ENCODE data around the gene OSBPL9.

OSBPL9 gene

DNA sequence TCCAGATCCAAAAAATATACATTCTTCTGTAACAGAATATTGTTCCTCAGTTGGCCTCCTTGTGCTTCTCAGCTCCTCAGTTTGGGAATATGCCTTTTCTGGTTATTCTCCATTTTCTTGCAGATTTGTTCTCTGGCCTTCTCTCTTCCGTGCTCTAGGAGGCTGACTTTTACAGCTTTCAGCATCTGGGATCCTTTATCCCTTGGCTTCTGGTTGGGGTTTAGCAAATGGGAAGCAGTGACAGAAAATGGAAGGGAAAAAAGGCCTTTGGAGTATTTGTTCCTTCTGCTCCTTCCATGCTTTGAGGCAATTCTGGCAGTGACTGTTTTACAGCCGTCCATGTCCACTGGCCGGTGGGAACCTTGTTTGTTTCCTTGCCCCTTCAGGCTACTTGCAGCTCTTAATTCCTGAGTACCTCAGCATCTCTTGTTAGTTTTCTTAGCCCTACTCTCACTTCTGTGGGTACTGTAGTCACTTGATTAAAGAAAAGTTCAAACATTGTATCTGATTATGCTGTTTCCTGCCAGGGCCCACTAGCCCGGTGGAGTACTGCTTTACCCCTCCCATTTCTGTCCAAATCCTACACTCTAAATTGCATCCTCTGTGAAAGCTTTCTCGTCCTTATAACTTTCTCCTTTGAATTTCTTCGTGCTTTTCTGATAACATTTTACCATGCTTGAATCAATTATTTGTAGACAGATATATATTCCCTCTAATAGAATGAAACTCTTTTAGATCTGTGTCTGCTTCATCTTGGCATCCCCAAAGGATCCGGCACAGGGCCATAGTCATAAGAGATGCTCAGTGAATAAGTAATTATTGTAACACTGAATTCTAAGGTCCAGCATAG, 118.2 kb downstream of the OSBPL9 start:
- no peak for DNase-seq (ENCODE audit: low read depth in 3 of 3)

DNA sequence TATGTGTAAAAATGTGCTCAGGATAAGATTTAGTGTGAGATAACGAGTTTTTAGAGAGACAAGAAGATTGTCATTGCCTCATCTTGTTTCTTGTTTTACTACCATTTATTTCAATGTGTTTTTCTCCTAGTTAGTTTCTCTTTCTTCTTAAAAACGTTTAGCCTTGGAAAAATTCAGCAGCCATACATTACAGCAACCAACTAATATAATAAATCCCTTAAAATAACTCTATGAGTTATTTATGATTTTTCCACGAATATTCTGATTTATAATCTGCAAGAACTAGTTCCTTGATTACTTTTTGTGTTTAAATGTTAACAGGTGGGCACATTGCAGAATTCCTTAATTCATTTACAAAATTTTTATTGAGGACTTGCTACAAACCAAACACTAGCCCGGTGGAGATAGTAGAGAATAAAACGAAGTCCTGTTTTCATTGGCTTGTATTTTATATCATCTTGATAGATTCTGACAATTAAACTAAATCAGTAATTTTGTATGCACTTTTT, 118.9 kb downstream of the OSBPL9 start:
- no peak for DNase-seq (ENCODE audit: low read depth in 3 of 3)

DNA sequence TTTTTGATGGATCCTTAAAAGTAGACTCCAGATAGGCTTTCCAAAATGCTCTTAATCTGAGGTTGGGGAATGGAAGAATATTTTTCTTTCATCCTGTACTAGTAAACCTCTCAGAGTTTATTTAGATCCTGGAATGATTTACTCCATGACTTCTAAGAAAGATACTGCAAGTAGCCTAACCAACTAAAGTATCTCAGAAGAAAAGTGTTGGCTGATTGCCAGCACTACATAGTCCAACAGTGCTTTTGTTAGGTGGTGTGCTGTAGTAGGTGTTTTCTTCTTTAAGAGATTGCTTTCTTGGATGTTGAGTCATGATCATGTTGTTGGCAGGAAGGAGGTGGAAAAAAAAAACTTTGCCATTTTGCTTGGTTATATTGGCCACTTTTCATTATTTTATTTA, 119.8 kb downstream of the OSBPL9 start:
- DNase-seq (ENCODE audit: low read depth in 3 of 3), result no peak

DNA sequence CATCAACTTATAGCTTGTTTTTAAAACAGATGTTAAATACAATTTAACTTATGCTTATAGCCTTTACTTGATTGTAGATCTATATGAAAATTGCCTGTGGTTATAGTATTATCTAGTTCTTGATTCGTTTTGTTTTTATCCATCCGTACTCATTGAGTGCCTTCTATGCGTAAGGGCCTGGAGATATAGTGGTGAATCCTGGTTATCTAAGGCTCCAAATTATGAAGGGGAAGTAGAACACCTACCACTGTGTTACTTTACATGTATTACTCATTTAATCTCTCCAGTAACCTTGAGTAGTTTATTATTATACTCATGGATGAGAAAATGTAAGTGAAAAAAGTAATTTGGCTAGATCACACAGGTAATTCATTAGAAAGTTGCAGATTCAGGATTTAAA, 121.8 kb downstream of the OSBPL9 start:
- no peak for DNase-seq (ENCODE audit: low read depth in 3 of 3)

DNA sequence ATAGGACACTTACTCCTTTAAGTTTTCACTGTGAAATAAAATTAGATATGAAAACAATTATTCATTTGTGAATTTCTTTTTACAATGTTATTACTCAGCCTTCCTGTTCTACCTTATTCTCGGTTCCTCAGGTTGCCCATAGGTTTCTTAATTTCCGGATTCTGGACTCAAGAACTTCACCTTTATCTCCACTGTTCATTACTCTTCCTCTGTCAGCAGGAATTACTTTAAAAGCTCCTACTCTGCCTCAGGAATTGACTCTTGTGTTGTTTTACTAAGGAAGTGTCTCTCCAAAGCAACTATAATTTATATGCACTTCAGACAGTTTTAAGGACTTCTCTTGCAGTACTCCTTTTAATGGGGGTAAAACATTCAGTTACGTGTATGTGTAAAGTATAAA, 123.8 kb downstream of the OSBPL9 start:
- DNase-seq (ENCODE audit: low read depth in 3 of 3), result no peak

DNA sequence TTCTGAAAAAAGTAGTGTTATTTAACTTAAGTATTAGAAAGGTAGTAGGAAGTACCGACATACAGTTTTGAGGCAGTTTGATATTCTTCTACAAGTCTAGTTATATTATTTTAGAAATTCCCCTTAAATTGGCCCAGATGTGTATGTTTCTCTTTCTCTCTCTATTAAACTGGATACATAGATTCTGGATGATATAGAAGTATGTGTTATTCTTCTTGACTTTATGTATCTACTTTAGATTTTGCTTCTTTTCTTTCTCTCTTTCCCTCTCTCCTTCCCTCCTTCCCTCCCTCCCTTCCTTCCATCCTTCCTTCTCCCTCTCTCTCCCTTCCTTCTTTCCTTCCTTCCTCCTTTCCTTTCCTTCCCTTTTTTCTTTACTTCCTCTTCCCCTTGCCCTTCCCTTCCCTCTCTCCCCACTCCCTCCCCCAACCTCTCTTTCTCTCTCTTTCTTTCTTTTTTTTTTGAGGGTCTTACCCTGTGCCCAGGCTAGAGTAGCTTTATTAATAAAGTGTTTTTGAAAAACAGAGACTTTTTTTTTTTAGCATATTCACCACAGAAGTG, 124.3 kb downstream of the OSBPL9 start:
- DNase-seq (ENCODE audit: low read depth in 3 of 3), result no peak

DNA sequence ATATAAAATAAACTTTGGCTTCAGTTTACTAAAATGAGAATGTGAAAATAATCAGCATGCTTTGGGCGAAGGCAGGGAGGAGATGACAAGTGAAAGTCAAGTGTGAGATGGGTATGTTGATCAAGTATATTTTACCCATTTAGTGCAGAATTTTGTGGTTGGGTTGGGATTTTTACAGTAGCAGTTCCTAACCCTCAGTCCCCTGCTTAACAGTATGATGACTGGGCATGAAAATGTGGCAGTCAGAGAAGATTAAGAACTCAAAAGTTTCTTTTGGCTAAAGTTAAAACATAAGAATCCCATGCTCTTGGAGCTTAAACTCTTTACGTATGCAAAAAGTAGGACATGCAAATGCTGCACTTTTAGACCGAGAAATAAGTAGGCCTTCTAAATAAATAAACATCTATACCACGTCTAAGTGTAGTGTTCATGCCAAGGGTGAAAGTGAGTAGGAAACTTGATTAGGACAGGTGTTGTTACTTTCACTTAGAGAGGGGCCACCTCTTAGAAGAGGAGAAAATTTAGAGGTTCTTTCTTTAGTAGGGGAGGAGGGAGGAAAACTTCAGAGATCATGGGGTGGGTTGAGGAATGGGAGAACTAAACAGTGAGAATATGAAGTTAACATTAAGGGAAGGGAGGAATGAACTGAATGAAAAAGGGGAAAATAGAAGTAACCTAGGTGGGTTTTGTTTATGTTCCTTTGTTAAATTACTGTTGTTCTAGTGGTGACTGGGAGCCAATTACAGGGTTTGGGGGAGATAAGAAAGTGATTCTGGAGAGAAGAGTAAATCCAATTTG, 127.8 kb downstream of the OSBPL9 start:
- DNase-seq (ENCODE audit: low read depth in 3 of 3), result no peak

DNA sequence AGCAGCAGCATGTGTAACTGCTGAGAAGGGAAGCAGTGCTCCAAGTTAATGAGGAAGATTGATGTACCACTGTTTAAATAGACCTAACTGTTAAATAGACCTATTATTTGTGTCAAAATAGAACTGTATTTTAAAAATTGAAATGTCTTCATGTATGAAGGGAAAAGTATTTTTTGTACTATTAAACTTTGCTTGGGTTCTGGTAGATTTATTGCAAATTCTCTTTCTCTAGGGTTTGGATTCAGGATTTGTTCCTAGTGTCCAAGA, 128.3 kb downstream of the OSBPL9 start:
- DNase-seq (ENCODE audit: low read depth in 3 of 3), result no peak

DNA sequence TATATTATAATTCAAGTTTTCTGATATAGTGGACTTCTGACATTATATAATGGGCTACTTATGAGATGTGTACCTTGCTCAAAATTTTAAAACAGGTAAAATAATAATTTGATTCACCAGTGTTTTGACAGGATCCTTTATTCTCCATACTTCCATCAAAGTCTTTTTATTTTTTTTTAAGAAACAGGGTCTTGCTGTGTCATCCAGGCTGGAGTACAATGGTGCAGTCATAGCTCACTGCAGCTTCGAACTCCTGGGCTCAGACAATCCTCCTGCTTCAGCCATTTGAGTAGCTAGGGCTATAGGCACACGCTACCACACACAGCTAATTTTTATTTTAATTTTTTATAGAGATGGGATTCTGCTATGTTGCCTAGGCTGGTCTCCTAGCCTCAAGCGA, 132.3 kb downstream of the OSBPL9 start:
- no peak for DNase-seq (ENCODE audit: low read depth in 3 of 3)

DNA sequence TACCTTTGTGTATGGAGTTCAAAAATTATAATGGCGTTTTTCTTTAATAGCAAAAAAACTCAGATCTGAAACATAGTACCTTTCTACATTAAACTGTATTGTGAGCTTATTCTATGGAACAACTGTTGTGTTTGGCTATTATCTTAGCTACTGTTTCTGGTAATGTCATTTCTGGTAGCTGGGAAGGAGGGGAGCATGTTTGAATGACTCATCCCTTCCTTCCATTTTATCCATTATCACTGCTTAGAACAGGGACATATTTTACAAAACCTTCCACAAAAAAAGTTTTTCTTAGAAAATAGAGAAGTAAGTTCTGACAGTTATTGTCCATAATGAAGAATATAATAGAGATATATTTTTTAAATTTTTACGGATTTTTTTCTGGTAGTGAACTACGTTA, 133.3 kb downstream of the OSBPL9 start:
- no peak for DNase-seq (ENCODE audit: low read depth in 3 of 3)

DNA sequence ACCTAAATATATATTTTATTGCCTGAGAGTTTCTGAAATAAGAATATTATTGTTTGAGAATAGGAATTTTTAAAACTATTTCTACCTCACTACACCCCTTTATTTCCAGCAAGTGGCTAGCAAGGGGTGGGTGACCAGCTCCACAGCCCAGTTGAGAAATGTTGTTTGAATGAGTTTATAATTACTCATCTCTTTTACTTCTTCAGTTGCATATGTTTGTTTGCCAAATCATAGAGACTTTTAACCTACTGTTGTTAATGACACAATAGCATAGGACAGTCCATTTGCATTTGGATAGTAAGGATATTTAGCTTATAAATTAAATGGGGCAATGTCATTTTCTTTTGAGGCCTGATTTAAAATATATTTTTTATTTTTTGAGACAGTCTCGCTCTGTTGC, 133.8 kb downstream of the OSBPL9 start:
- DNase-seq (ENCODE audit: low read depth in 3 of 3), result no peak

DNA sequence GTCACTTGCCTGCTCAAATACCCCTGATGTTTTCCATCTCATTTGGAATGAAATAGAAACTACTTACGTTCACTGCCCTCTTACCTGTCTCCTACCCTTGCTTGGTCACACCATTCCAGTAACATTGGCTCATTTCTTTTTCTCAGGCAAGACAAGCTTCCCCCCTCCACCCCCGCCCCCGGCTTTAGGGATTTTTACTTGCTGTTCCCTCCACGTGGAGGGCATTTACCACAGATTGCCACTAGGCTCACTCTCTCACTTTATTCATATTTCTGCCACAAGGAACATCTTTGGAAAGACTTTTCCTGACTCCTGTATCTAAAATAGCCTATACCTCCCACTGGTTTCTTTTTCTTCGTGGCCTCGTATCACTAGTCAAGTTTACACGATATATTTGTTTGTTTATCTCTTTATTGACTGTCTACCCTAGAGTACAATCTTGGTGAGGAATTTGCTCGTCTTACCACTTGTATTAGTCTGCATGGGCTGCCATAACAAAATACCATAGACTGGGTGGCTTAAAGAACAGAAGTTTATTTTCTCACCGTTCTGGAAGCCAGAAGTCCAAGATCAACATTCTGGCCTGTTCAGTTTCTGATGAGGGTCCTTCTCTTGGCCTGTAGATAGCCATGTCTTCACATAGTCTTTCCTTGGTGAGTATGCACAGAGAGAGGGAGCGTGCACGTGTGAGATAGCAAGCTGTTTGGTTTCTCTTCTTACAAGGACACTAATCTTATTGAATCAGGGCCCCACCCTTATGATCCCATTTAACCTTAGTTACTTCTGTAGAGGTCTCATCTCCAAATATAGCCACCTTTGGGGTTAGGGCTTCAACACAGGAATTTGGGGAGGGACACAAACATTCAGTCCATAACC, 135.4 kb downstream of the OSBPL9 start:
- DNase-seq (ENCODE audit: low read depth in 3 of 3), result no peak

DNA sequence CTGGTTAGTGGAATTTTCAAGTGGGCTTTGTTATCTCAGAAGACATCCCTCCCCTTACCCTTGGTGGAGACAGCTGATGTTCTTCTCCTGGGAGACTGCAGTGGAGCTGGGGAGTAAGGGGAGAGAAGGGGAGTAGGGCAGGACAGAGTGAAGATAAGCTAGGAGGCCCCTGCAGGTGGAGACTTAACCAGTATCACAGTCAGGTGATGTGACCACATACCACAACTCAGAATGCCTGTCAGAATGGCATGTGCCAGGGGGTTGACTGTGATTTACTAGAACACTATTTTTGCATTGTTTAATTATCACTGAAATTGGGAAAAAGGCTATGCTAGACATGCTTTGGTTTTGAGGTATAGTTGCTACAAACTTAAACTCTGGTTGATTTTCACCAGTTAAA, 137.1 kb downstream of the OSBPL9 start:
- no peak for DNase-seq (ENCODE audit: low read depth in 3 of 3)

DNA sequence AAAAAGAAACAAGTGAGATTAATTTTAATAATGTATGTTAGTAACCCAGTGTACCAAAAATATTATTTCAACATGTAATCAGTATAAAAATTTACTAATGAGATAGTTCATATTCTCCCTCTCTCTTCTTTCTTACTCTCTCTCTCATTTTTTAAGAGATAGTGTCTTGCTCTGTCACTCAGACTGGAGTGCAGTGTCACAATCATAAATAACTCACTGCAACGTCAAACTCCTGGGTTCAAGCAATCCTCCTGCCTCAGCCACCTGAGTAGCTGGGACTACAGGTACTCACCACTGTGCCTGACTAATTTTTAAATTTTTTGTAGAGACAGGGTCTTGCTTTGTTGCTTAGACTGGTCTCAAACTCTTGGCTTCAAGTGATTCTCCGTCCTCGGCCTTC, 137.8 kb downstream of the OSBPL9 start:
- DNase-seq (ENCODE audit: low read depth in 3 of 3), result no peak

DNA sequence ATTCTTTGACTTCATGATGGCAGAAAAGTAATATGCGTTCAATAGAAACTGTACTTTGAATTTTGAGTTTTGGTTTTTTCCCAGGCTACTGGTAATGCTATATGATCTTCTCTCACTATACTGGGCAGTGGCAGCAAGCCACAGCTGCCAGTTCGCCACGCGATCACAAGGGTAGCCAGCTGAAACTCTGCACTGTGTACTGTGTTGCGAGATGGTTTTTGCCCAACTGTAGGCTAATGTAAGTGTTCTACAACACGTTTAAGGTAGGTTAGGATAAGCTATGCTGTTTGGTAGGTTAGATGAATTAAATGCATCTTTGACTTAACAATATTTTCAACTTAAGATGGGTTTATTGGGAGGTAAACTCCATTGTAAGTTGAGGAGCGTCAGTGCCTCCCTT, 138.5 kb downstream of the OSBPL9 start:
- DNase-seq (ENCODE audit: low read depth in 3 of 3), result no peak

DNA sequence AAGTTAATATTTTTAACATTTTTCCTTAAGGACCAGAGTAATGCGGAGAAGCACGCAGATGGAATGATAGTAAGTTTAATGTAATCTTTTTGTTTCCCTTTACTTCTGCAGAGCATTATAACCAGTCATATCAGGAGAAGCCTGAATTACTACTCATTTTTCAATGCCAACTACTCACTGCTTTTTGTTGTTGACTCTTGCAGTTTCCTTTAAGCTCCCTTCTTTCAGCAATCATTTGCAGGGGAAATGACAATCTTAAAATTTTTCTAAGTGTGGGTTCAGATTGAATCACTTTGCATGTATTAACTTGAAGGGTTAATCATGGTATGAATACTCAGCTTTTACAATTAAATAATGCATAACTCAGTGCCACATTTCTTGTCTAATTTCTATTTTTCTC, 139.4 kb downstream of the OSBPL9 start:
- DNase-seq (ENCODE audit: low read depth in 3 of 3), result no peak

DNA sequence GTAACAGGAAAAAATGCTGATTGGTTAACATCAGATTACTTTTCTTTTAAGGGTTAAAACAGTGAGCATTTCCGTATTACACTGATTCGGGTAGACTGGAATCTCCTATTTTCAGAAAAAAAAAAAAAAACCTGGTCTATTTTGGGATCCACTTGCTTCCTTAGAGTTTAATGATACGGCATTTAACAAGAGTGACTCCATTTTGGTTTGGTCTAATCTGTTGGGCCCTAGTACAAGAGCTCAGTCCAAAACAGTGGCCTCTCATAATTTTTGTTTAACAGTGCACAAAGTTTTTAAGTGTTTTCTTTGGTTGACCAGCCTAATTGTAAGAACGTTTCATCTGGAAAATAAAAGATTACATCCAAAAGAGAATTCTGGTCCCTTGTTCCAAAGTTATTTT, 141.4 kb downstream of the OSBPL9 start:
- DNase-seq (ENCODE audit: low read depth in 3 of 3), result no peak

DNA sequence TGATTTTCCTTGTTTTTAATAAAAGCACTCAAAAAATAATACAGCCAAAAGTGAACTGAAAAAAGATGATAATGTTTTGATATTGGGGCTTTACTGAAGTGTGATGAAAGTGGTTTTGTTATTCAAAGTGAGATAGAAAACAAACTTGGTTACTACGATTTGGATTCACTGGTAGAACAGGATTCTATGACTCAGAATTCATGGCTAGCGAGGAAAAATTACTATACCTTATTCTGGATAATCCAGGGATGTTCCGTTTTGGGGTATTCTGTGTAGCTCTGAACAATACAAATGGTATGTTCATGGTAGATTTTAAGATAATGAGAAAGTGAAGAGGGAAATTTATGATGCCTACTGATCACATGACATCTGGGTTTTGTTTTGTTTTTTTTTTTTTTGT, 144.0 kb downstream of the OSBPL9 start:
- DNase-seq (ENCODE audit: low read depth in 3 of 3), result no peak

DNA sequence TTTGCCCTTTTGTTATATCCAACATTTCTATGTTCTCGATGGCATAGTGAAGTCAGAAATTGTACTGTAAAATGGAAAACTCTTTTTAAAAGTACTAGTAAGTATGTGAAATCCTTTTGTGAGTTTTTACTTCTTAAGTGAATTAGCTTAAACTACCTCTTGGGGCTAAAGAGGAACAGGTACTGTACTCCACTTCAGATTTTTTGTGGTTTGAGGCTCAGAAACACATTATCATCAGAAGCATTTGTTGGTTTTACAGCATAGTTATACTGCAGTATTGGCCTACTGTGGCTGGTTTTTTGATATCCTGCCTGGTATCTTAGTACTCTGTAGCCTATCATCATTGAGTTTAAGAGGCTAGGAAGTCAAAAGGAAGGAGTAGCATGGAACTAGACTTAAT, 144.5 kb downstream of the OSBPL9 start:
- DNase-seq (ENCODE audit: low read depth in 3 of 3), result no peak

DNA sequence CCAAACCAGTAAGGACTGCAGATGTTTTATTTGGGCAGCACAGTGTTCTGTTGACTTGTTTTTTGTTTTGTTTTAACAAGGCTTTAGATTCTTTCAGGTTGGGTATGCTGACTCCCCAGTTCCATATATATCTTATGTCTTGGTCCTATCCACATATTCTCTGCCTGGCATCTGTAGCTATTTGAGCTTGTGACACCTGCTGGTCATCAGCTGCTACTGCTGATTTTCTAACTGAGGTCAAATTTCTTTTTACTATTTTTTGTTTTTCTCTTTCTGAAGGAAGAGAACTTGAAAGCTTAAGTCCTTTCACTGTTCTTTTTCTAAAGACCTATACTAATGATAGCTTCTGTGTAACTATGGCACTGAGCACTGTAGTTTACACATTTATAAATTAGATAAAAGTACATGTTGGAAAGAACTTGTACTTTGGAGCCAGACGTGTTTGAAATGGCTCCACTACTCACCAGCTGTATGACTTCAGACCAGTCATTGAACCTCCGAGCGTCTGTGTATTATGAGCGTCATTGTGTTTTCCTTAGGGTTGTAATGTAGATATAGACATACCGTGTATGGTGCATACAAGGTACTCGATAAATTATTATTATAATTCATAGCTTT, 152.2 kb downstream of the OSBPL9 start:
- no peak for DNase-seq (ENCODE audit: low read depth in 3 of 3)

DNA sequence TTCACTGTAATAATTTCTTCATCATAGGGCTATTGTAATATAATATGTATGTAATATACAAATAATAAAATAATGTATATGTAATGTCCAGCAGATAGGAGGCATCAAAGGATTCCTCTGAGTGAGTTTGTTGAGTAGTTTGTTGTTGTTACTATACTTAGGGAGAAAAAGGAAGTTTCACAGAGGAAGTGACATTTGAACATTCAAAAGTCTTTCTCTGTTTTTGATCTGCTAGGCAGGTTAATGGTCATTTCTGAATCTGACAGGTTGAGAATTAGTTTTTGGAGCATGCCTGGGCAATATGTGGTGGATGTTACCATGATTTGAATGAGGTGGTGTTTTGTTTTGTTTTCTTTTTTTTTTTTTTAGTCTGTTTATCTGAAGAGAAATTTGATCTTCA, 159.5 kb downstream of the OSBPL9 start:
- no peak for DNase-seq (ENCODE audit: low read depth in 3 of 3)

DNA sequence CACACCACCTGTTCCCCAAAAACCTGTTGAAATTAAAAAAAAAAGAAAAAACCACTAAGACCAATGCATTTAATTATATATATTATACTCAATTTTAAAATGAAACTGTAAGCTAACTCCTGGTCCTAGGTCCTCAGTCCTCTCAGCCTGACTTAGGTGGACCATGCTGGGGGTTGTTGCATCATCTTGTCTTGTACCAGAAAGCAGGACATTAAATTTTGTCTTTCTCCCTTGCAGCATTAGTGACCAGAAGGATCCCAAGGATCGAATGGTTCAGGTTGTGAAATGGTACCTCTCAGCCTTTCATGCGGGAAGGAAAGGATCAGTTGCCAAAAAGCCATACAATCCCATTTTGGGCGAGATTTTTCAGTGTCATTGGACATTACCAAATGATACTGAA, 164.0 kb downstream of the OSBPL9 start:
- no peak for DNase-seq (ENCODE audit: low read depth in 3 of 3)

All from stimulated activated CD4-positive, alpha-beta T cell treated with anti-CD3 and anti-CD28 coated beads, TNF-alpha, amount 100 ng/mL, for 4 hours (primary cell).